D341Med (cell line): ENCODE measurements around the gene TMEM176B.

Source experiments
- DNase-seq: peaks from one replicate; pipeline ENCODE4 v3.0.0; 2012; ENCODE audit warnings: low spot score

TMEM176B gene

GRCh38 chr7:150751702-150752101, 48.5 kb downstream of the TMEM176B start:
- DNase-seq: no peak

GRCh38 chr7:150748376-150748775, 51.8 kb downstream of the TMEM176B start:
- DNase-seq: no peak

GRCh38 chr7:150746921-150747320, 53.2 kb downstream of the TMEM176B start:
- no peak for DNase-seq

- DNase-seq: no peak
Measured at GRCh38 chr7:150745876-150746275, 54.3 kb downstream of the TMEM176B start.

GRCh38 chr7:150745086-150745485, 55.1 kb downstream of the TMEM176B start:
- DNase-seq: no peak

GRCh38 chr7:150744041-150744656, 56.0 kb downstream of the TMEM176B start:
- DNase-seq: no peak

- no peak for DNase-seq
Measured at GRCh38 chr7:150742286-150742968, 57.7 kb downstream of the TMEM176B start.
